Smooth muscle cell (in vitro differentiated cells): ENCODE data around the gene AKAP13. TPM values are rescaled to one million over a fixed set of nuclear protein-coding genes. Genes with fewer than 3 reads are reported as not detected.

Source experiments
- DNase-seq: peaks from one replicate; lab custom pipeline; 2025; ENCODE audit not compliant: unreplicated experiment; lab: John Stamatoyannopoulos, UW
- H2AFZ ChIP-seq: fragments of 200-600 bp; sonication (generic); 2 replicates; pipeline ENCODE4 v1.6.0; 2016; ENCODE audit warnings: antibody characterized with exemption, low read depth, mild to moderate bottlenecking
- H3F3A ChIP-seq: fragments of 200-600 bp; sonication (generic); 2 replicates; pipeline ENCODE4 v1.6.0; 2017; ENCODE audit warnings: antibody characterized with exemption, low read depth
- H3K27ac ChIP-seq: fragments of 200-600 bp; sonication (generic); 2 replicates; pipeline ENCODE4 v1.5.1; 2016; ENCODE audit warnings: low read depth, mild to moderate bottlenecking
- H3K27me3 ChIP-seq: fragments of 200-600 bp; sonication (generic); 2 replicates; pipeline ENCODE4 v1.6.1; 2016; ENCODE audit warnings: low read depth, mild to moderate bottlenecking
- H3K36me3 ChIP-seq: fragments of 200-600 bp; sonication (generic); 2 replicates; pipeline ENCODE4 v1.5.1; 2016; ENCODE audit warnings: low read depth
- H3K4me1 ChIP-seq: fragments of 200-600 bp; sonication (generic); 2 replicates; pipeline ENCODE4 v1.5.1; 2016; ENCODE audit warnings: low read depth
- H3K4me2 ChIP-seq: fragments of 200-600 bp; sonication (generic); 2 replicates; pipeline ENCODE4 v1.6.0; 2016; ENCODE audit warnings: mild to moderate bottlenecking
- H3K4me3 ChIP-seq: fragments of 200-600 bp; sonication (generic); 2 replicates; pipeline ENCODE4 v1.5.1; 2016; ENCODE audit warnings: mild to moderate bottlenecking
- H3K79me2 ChIP-seq: fragments of 200-600 bp; sonication (generic); 2 replicates; pipeline ENCODE4 v1.6.0; 2016; ENCODE audit warnings: low read depth, mild to moderate bottlenecking
- H3K9ac ChIP-seq: fragments of 200-600 bp; sonication (generic); 2 replicates; pipeline ENCODE4 v1.6.0; 2016; ENCODE audit warnings: low read depth
- H3K9me3 ChIP-seq: fragments of 200-600 bp; sonication (generic); replicated peaks from 2 replicates; pipeline ENCODE4 v1.5.1; 2016; ENCODE audit warnings: low read depth
- H4K20me1 ChIP-seq: fragments of 200-600 bp; sonication (generic); 2 replicates; pipeline ENCODE4 v1.6.0; 2016; ENCODE audit warnings: low read depth
- WGBS: methylation state at CpG from one replicate; pipeline ENCODE4 v1.1.7; 2016; ENCODE audit warnings: low lambda C conversion rate; 5-methylcytosine and 5-hydroxymethylcytosine counted together
- polyA plus RNA-seq: library from polyadenylated mRNA; unstranded; fragments of >200 nt; fragmentation: Nextera tagmentation; extraction: Ambion mirVana; gene quantifications from 2 replicates; pipeline ENCODE4 v1.2.1, GENCODE V29; 2016
- total RNA-seq: library from RNA; depleted of rRNA; stranded (reverse); fragments of >200 nt; gene quantifications from 2 replicates; pipeline ENCODE4 v1.2.3, GENCODE V29; 2014
- TF ChIP-seq, protein P1 (sequence below): fragments of 200-600 bp; sonication (generic); IDR thresholded peaks from 2 replicates; pipeline ENCODE4 v1.5.1; 2017; ENCODE audit warnings: borderline replicate concordance, mild to moderate bottlenecking, antibody characterized with exemption; ENCODE audit not compliant: insufficient read depth, poor library complexity, severe bottlenecking

Gene AKAP13
- total and polyA plus RNA-seq, 2 experiments from 2014 or later, result 43.3 to 63.5 TPM

DNA sequence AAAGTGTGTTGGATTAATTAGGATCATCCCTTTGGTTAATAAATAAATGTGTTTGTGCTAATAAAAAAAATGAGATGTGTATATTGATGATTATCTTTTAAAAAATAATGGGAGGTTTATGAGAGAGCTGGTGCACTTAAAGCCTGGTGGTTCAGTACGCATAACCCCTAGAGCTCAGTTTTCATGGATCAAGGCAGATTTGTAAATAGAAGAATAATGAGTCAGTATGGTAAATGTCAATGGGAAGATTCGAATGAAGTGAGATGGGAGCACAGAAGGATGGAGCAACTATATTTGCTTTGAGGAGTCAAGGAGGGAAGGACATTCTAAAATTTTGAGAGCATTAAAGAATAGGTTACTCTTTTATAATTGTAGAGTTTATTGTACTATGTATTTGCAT is 35.4 kb downstream of the AKAP13 start:
- no peak overlapping the region for H3K4me2 ChIP-seq
- H3K79me2 ChIP-seq, result peaks cover 97% of the 10 kb centered on the region
- no peak overlapping the region for H2AFZ ChIP-seq
- H3K9ac ChIP-seq, result no peak overlapping the region
- no peaks in the 10 kb centered on the region for H3K36me3 ChIP-seq
- DNase-seq, result no peak
- H3K4me1 ChIP-seq, result peaks cover 28% of the 10 kb centered on the region
- TF ChIP-seq, protein P1, sequence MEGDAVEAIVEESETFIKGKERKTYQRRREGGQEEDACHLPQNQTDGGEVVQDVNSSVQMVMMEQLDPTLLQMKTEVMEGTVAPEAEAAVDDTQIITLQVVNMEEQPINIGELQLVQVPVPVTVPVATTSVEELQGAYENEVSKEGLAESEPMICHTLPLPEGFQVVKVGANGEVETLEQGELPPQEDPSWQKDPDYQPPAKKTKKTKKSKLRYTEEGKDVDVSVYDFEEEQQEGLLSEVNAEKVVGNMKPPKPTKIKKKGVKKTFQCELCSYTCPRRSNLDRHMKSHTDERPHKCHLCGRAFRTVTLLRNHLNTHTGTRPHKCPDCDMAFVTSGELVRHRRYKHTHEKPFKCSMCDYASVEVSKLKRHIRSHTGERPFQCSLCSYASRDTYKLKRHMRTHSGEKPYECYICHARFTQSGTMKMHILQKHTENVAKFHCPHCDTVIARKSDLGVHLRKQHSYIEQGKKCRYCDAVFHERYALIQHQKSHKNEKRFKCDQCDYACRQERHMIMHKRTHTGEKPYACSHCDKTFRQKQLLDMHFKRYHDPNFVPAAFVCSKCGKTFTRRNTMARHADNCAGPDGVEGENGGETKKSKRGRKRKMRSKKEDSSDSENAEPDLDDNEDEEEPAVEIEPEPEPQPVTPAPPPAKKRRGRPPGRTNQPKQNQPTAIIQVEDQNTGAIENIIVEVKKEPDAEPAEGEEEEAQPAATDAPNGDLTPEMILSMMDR, result no peak
- H3K9me3 ChIP-seq, result no peaks in the 10 kb centered on the region
- peaks cover 9% of the 10 kb centered on the region for H3F3A ChIP-seq
- H4K20me1 ChIP-seq, result peaks cover 73% of the 10 kb centered on the region
- no peak overlapping the region for H3K4me3 ChIP-seq
- no peak overlapping the region for H3K27ac ChIP-seq
- H3K27me3 ChIP-seq, result no peaks in the 10 kb centered on the region
- 51% methylated on average over 2 of the region's 2 CpGs for WGBS

DNA sequence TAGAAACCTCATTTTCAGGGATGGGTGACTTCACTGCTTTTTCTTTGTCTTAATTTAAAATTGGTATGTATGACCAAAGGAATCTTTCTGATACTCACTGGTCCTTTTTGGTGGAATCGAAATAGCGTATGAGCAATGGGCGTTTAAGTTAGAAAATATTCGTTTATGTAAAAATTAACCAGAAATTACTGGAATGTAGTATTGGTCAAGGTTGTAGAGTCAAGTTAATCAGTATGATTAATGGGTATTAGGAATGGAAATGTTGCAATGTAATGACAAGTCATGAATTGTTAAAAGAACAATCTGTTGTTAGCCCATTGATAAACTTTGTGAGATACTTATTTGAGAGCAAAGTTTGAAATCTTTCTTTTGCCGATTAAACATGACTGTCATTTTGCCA is 36.9 kb downstream of the AKAP13 start:
- Histone ChIP-seq H3K4me3 (no peak overlapping the region), H3K4me2 (no peak overlapping the region), H3K36me3 (no peaks in the 10 kb centered on the region), H3K4me1 (peaks cover 30% of the 10 kb centered on the region), H3K9me3 (no peaks in the 10 kb centered on the region), H3K27me3 (no peaks in the 10 kb centered on the region), H3K27ac (no peak overlapping the region), H2AFZ (no peak overlapping the region), H3F3A (peaks cover 15% of the 10 kb centered on the region), H4K20me1 (peaks cover 79% of the 10 kb centered on the region), H3K9ac (no peak overlapping the region), H3K79me2 (peaks cover 97% of the 10 kb centered on the region)
- no peak for DNase-seq
- TF ChIP-seq, protein P1, result no peak
- WGBS, result 96% methylated on average over 5 of the region's 5 CpGs

DNA sequence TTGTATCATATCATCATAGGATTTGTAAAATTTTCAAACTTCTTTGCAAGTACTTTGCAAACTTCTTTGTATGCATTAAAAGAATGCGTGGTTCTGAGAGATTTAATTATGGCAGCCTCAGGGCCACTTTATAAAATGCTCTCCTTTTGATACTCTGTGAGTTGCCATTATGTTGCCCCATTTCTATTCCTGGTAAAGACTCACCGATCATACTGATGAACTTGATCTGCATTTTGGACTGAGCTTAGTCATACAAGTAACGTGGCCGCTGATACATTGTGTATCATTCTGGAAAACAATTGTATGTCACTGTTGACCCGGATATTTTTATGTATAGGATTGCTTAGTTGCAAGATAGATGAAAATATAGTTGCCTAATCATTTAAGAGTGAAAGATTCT is 38.8 kb downstream of the AKAP13 start:
- H2AFZ ChIP-seq, result no peak overlapping the region
- peaks cover 97% of the 10 kb centered on the region for H3K79me2 ChIP-seq
- H3K4me1 ChIP-seq, result peaks cover 11% of the 10 kb centered on the region
- H3K27ac ChIP-seq, result no peak overlapping the region
- peaks cover 12% of the 10 kb centered on the region for H3F3A ChIP-seq
- H3K36me3 ChIP-seq, result no peaks in the 10 kb centered on the region
- no peaks in the 10 kb centered on the region for H3K27me3 ChIP-seq
- DNase-seq, result no peak
- no peak overlapping the region for H3K4me2 ChIP-seq
- TF ChIP-seq, protein P1, result no peak
- H4K20me1 ChIP-seq, result peaks cover 84% of the 10 kb centered on the region
- H3K9ac ChIP-seq, result no peak overlapping the region
- 76% methylated on average over 5 of the region's 5 CpGs for WGBS
- no peak overlapping the region for H3K4me3 ChIP-seq
- H3K9me3 ChIP-seq, result no peaks in the 10 kb centered on the region

DNA sequence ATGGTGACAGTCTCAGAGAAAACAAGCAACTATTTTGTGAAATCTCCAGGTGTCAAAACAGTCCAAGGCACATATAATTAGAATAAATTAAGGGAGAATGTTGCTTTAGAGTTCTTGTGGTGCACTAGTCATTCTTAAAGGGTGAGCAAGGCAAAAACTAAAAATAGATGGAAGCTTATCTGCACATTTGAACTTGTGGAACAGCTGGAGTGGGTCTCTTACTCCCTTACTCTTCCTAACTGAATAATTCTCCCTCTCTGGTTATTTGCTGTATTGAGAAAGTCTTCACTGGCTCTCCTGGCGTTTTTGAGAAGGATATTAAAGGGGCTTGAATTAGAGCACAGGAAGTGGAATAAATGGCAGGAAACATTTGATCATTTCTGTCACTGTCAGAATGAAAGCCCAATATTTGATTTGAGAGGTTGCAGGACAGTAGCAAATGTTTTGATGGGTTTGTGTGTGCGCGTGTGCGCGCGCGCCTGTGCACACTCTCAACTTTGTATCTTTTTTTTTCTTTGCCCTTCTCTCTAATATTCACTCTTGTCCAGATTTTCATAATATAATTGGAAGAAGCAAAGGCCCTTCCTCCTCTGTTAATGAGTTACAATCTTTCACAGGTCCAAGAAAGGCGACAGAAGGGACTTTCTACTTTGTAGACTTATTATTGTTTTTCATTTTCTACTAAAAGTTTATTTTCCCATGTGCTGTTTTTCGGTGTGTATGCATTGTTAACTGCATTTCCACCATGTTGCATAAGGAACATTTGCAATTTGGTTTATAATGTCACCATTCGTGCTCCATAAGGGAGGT is 40.9 kb downstream of the AKAP13 start:
- Histone ChIP-seq H3K4me3 (no peak overlapping the region), H3K9me3 (no peaks in the 10 kb centered on the region), H3K9ac (no peak overlapping the region), H3F3A (peaks cover 7% of the 10 kb centered on the region), H3K79me2 (peaks cover 97% of the 10 kb centered on the region), H2AFZ (no peak overlapping the region), H3K36me3 (no peaks in the 10 kb centered on the region), H3K27me3 (no peaks in the 10 kb centered on the region), H3K4me2 (peak overlapping the region; percentile 52), H4K20me1 (peaks cover 84% of the 10 kb centered on the region), H3K27ac (peak overlapping the region; percentile 56), H3K4me1 (peaks cover 5% of the 10 kb centered on the region)
- TF ChIP-seq, protein P1, result no peak
- WGBS, result 95% methylated on average over 10 of the region's 10 CpGs
- no peak for DNase-seq
